SK-N-SH (cell line): ENCODE data around the gene PEX7. TPM values are rescaled to one million over a fixed set of nuclear protein-coding genes. Genes with fewer than 3 reads are reported as not detected.
A peak's percentile ranks its signal among the peaks of the same experiment; 100 is the strongest.

Experiments used
- CTCF ChIA-PET: fragments of 300-600, 350-600 bp; formaldehyde crosslinking; extraction: SDS; loops from one replicate; lab custom pipeline; 2021; lab: Yijun Ruan, JAX
- POLR2A ChIA-PET: fragments of 350-600 bp; sonication (Branson Sonifier 250); formaldehyde crosslinking; extraction: SDS; loops from one replicate; lab custom pipeline; 2020; ENCODE audit warnings: antibody characterized with exemption, inconsistent platforms; lab: Yijun Ruan, JAX
- DNase-seq: peaks from one replicate; pipeline ENCODE4 v3.0.0; 2012
- H2AFZ ChIP-seq: fragments of 200-600 bp; sonication (generic); 2 replicates; pipeline ENCODE4 v1.8.1; 2016; ENCODE audit warnings: antibody characterized with exemption, mild to moderate bottlenecking, low read depth
- H3F3A ChIP-seq: fragments of 200-600 bp; sonication (generic); replicated peaks from 2 replicates; pipeline ENCODE3; 2016; ENCODE audit warnings: antibody characterized with exemption, mild to moderate bottlenecking; ENCODE audit not compliant: insufficient read depth
- H3K27ac ChIP-seq, 2 experiments: fragments of 200-500 bp in 1 of 2; fragments of 200-600 bp in 1 of 2; sonication (Bioruptor generic) in 1 of 2; sonication (generic), shearing (Covaris generic) in 1 of 2; 2 replicates each; pipeline versions ENCODE4 v1.5.1 to v1.6.1; 2014 to 2016; ENCODE audit warnings: low read depth in 2 of 2, inconsistent platforms in 1 of 2, low read length in 1 of 2, mild to moderate bottlenecking in 1 of 2, mixed read lengths in 1 of 2
- H3K27me3 ChIP-seq: fragments of 200-600 bp; sonication (generic), shearing (Covaris generic); 2 replicates; pipeline ENCODE4 v1.6.1; 2016; ENCODE audit warnings: mixed run types; ENCODE audit not compliant: insufficient read depth
- H3K36me3 ChIP-seq, 2 experiments: fragments of 200-500 bp in 1 of 2; fragments of 200-600 bp in 1 of 2; sonication (Bioruptor generic) in 1 of 2; sonication (generic) in 1 of 2; replicated peaks in 1 of 2; 2 replicates each; pipeline versions ENCODE3 to v1.5.1; 2014 to 2016; ENCODE audit warnings: low read length in 1 of 2, mild to moderate bottlenecking in 1 of 2; ENCODE audit not compliant: insufficient read depth in 2 of 2, control insufficient read depth in 1 of 2
- H3K4me1 ChIP-seq, 2 experiments: fragments of 200-500 bp in 1 of 2; fragments of 200-600 bp in 1 of 2; sonication (Bioruptor generic) in 1 of 2; sonication (generic), shearing (Covaris generic) in 1 of 2; 2 replicates each; pipeline versions ENCODE4 v1.5.1 to v1.6.1; 2014 to 2016; ENCODE audit warnings: low read depth in 1 of 2, low read length in 1 of 2, mixed run types in 1 of 2; ENCODE audit not compliant: insufficient read depth in 2 of 2, control insufficient read depth in 1 of 2
- H3K4me2 ChIP-seq: fragments of 200-600 bp; sonication (generic), shearing (Covaris generic); 2 replicates; pipeline ENCODE4 v1.6.1; 2017; ENCODE audit warnings: mixed run types
- H3K4me3 ChIP-seq, 2 experiments: fragments of 200-500 bp in 1 of 2; fragments of 200-600 bp in 1 of 2; sonication (Bioruptor generic) in 1 of 2; sonication (generic), shearing (Covaris generic) in 1 of 2; 2 replicates each; pipeline versions ENCODE4 v1.5.1 to v1.8.1; 2014 to 2016; ENCODE audit warnings: low read depth in 2 of 2, inconsistent platforms in 1 of 2, low read length in 1 of 2, mild to moderate bottlenecking in 1 of 2, mixed read lengths in 1 of 2, moderate library complexity in 1 of 2
- H3K79me2 ChIP-seq: fragments of 200-600 bp; sonication (generic); 2 replicates; pipeline ENCODE4 v1.8.1; 2017; ENCODE audit warnings: mild to moderate bottlenecking; ENCODE audit not compliant: insufficient read depth
- H3K9ac ChIP-seq: fragments of 200-600 bp; sonication (generic); 2 replicates; pipeline ENCODE4 v1.6.1; 2017; ENCODE audit warnings: mixed run types
- H3K9me2 ChIP-seq: fragments of 200-600 bp; sonication (generic); 2 replicates; pipeline ENCODE4 v1.6.1; 2017; ENCODE audit warnings: mixed run types
- H3K9me3 ChIP-seq: fragments of 200-600 bp; sonication (generic); 2 replicates; pipeline ENCODE4 v1.6.1; 2017; ENCODE audit warnings: mixed run types, mild to moderate bottlenecking, moderate library complexity
- H4K20me1 ChIP-seq: fragments of 200-600 bp; sonication (generic); 2 replicates; pipeline ENCODE4 v1.6.1; 2017; ENCODE audit warnings: mild to moderate bottlenecking, mixed run types; ENCODE audit not compliant: insufficient read depth
- ELF1 ChIP-seq: IDR thresholded peaks from 2 replicates; pipeline ENCODE4 v1.4.0; 2012
- EP300 ChIP-seq, 2 experiments: IDR thresholded peaks; 2 replicates each; pipeline versions ENCODE4 v1.4.0 to v1.6.1; 2012; ENCODE audit warnings: borderline replicate concordance in 1 of 2, low read depth in 1 of 2, low read length in 1 of 2
- FOSL2 ChIP-seq: IDR thresholded peaks from 2 replicates; pipeline ENCODE4 v1.4.0; 2012; ENCODE audit warnings: low read depth, mild to moderate bottlenecking, moderate library complexity, borderline replicate concordance
- FOXJ3 ChIP-seq: sonication (generic); formaldehyde crosslinking; IDR thresholded peaks from 2 replicates; pipeline ENCODE4 v1.5.1; 2020; ENCODE audit warnings: mild to moderate bottlenecking, missing genetic modification reagents
- NRF1 ChIP-seq: IDR thresholded peaks from 2 replicates; pipeline ENCODE4 v1.6.1; 2012; ENCODE audit warnings: low read depth, mild to moderate bottlenecking, low read length
- PBX3 ChIP-seq: IDR thresholded peaks from 2 replicates; pipeline ENCODE4; 2012
- POLR2AphosphoS5 ChIP-seq: IDR thresholded peaks from 2 replicates; pipeline ENCODE4 v1.6.1; 2012; ENCODE audit warnings: low read depth, low read length
- RAD21 ChIP-seq: IDR thresholded peaks from 2 replicates; pipeline ENCODE4 v1.6.1; 2012; ENCODE audit warnings: mild to moderate bottlenecking, low read length
- RCOR1 ChIP-seq: fragments of 150-350 bp; IDR thresholded peaks from 2 replicates; pipeline ENCODE4 v1.6.1; 2017; ENCODE audit warnings: antibody characterized with exemption, low read length
- RXRA ChIP-seq: IDR thresholded peaks from 2 replicates; pipeline ENCODE4 v1.4.0; 2012; ENCODE audit warnings: low read depth, mild to moderate bottlenecking, borderline replicate concordance
- SIN3A ChIP-seq: IDR thresholded peaks from 2 replicates; pipeline ENCODE4 v1.6.1; 2012; ENCODE audit warnings: low read depth, mild to moderate bottlenecking, low read length, moderate library complexity, borderline replicate concordance
- SMC3 ChIP-seq: IDR thresholded peaks from 2 replicates; pipeline ENCODE4 v1.6.1; 2012; ENCODE audit warnings: low read depth, low read length, improper control_type of control experiment
- TEAD4 ChIP-seq: IDR thresholded peaks from 2 replicates; pipeline ENCODE4 v1.4.0; 2012; ENCODE audit warnings: mild to moderate bottlenecking, borderline replicate concordance; ENCODE audit not compliant: insufficient read depth
- YY1 ChIP-seq: IDR thresholded peaks from 2 replicates; pipeline ENCODE4 v1.4.0; 2012; ENCODE audit warnings: low read depth, mild to moderate bottlenecking
- WGBS: methylation state at CpG from one replicate; pipeline ENCODE4 v1.1.6; 2017; ENCODE audit warnings: low lambda C conversion rate; 5-methylcytosine and 5-hydroxymethylcytosine counted together
- polyA plus RNA-seq, 3 experiments: library from polyadenylated mRNA; depleted of rRNA; stranded (reverse); fragments of >200 nt; gene quantifications; 2 replicates each; pipeline ENCODE4 v1.2.3, GENCODE V29; 2012
- TF ChIP-seq, protein P1 (sequence below): fragments of 200-600 bp; sonication (generic); IDR thresholded peaks from 2 replicates; pipeline ENCODE4 v1.6.1; 2017; ENCODE audit warnings: antibody characterized with exemption, mild to moderate bottlenecking, moderate library complexity
- TF ChIP-seq, protein P2 (sequence below): IDR thresholded peaks from 2 replicates; pipeline ENCODE4 v1.4.0; 2012; ENCODE audit warnings: low read depth, borderline replicate concordance
- TF ChIP-seq, protein P3 (sequence below): fragments of 150-350 bp; IDR thresholded peaks from 2 replicates; pipeline ENCODE4 v1.6.1; 2017; ENCODE audit warnings: antibody characterized with exemption, low read length, low read depth, borderline replicate concordance

PEX7 gene
- polyA plus RNA-seq, 1 of the 3 experiments (the other 2 are of a cell fraction): 10.8 TPM

DNA sequence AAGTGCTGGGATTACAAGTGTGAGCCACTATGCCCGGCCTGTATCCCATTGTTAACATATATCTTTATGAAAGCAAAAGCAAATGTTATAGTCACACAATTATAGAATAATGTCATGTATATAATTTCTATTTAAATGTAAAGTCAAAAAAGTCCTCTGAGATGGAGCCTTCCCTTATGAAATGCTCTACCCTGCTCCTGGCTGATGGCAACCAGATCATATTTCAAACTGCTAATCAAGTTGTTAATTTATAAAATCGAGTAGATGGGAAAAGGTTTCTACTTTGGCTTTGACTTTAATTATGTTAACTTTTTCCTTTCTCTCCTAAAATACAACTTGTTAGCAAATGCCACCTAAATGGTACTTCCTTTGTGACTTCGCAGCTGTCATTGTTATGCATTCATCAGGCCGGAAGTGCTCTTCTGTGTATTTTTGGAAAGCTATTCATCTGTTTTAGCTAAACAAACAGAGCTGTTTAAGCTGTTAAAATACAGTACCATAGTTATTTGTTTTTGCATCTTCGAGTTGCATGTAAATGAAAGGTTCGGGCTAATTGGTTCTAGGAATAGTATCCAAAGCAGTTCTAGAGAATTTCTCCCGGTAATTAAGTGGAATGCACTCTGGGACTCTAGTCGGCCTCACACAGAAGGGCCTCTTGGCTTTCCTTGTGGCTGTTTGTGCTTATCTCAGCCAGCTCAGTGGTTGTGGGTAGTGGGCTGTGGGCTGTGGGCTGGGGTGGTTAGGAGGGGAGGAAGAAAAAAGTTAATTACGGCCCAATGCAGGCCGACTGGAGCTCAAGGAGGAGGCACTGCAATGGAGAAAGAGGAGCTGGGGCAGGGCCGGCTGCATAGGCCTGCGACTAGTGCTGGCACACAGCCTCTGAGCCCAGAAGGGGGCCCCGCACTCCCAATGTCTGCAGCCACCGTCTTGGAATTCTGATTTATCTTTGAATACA, 134.5 kb downstream of the PEX7 start:
- 69% methylated on average over 13 of the region's 14 CpGs for WGBS
- peak; percentile 45 for DNase-seq
- H3F3A ChIP-seq: no peaks in the 10 kb centered on the region
- no peaks in the 10 kb centered on the region for H3K9me2 ChIP-seq
- no peak overlapping the region for H3K9ac ChIP-seq
- H3K79me2 ChIP-seq: no peaks in the 10 kb centered on the region
- no peak overlapping the region for H3K4me3 ChIP-seq
- H3K4me1 ChIP-seq: peaks cover 0 to 18% of the 10 kb centered on the region in 2 experiments; a peak in 3 of 4 replicates
- H3K27me3 ChIP-seq: no peaks in the 10 kb centered on the region
- H3K36me3 ChIP-seq: no peaks in the 10 kb centered on the region
- peak overlapping the region in 1 of 2 experiments; percentile 24; a peak in 2 of 4 replicates for H3K27ac ChIP-seq
- no peak overlapping the region for H2AFZ ChIP-seq
- ChIA-PET POLR2A (interaction anchor here (0.6 to 1.1 kb wide), 3 partner anchors 14 to 143 kb away, joined by 3 to 4 read pairs (median 3); no protein-coding TSS in a partner anchor), CTCF (interaction anchor here (0.6 to 1.7 kb wide), 11 partner anchors 12 to 767 kb away, joined by 3 to 5 read pairs (median 3); no protein-coding TSS in a partner anchor)
- TF ChIP-seq, protein P1, sequence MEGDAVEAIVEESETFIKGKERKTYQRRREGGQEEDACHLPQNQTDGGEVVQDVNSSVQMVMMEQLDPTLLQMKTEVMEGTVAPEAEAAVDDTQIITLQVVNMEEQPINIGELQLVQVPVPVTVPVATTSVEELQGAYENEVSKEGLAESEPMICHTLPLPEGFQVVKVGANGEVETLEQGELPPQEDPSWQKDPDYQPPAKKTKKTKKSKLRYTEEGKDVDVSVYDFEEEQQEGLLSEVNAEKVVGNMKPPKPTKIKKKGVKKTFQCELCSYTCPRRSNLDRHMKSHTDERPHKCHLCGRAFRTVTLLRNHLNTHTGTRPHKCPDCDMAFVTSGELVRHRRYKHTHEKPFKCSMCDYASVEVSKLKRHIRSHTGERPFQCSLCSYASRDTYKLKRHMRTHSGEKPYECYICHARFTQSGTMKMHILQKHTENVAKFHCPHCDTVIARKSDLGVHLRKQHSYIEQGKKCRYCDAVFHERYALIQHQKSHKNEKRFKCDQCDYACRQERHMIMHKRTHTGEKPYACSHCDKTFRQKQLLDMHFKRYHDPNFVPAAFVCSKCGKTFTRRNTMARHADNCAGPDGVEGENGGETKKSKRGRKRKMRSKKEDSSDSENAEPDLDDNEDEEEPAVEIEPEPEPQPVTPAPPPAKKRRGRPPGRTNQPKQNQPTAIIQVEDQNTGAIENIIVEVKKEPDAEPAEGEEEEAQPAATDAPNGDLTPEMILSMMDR: no peak
- TF ChIP-seq, protein P2, sequence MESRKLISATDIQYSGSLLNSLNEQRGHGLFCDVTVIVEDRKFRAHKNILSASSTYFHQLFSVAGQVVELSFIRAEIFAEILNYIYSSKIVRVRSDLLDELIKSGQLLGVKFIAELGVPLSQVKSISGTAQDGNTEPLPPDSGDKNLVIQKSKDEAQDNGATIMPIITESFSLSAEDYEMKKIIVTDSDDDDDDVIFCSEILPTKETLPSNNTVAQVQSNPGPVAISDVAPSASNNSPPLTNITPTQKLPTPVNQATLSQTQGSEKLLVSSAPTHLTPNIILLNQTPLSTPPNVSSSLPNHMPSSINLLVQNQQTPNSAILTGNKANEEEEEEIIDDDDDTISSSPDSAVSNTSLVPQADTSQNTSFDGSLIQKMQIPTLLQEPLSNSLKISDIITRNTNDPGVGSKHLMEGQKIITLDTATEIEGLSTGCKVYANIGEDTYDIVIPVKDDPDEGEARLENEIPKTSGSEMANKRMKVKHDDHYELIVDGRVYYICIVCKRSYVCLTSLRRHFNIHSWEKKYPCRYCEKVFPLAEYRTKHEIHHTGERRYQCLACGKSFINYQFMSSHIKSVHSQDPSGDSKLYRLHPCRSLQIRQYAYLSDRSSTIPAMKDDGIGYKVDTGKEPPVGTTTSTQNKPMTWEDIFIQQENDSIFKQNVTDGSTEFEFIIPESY: no peak
- no peak for TF ChIP-seq YY1
- TF ChIP-seq TEAD4: no peak
- no peak for TF ChIP-seq EP300 (IDR thresholded peaks at IDR 0.05; ENCODE audit: borderline replicate concordance in 1 of 2, low read depth in 1 of 2, low read length in 1 of 2)
- no peak for TF ChIP-seq POLR2AphosphoS5
- TF ChIP-seq, protein P3, sequence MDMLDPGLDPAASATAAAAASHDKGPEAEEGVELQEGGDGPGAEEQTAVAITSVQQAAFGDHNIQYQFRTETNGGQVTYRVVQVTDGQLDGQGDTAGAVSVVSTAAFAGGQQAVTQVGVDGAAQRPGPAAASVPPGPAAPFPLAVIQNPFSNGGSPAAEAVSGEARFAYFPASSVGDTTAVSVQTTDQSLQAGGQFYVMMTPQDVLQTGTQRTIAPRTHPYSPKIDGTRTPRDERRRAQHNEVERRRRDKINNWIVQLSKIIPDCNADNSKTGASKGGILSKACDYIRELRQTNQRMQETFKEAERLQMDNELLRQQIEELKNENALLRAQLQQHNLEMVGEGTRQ: no peak
- TF ChIP-seq RXRA: no peak
- no peak for TF ChIP-seq NRF1
- no peak for TF ChIP-seq SIN3A
- no peak for TF ChIP-seq RCOR1
- peak; percentile 53 for TF ChIP-seq RAD21
- no peak for TF ChIP-seq PBX3
- TF ChIP-seq SMC3: peak; percentile 7; the same call in 1 of the 2 replicates
- no peak for TF ChIP-seq FOSL2
- TF ChIP-seq ELF1: no peak
- no peak for TF ChIP-seq FOXJ3 (CRISPR knock-in tag)
- no peaks in the 10 kb centered on the region for H3K9me3 ChIP-seq
- H3K4me2 ChIP-seq: no peak overlapping the region
- no peaks in the 10 kb centered on the region for H4K20me1 ChIP-seq
